PC-3 (cell line): Measurements from ENCODE around the gene CD4. TPM values are rescaled to one million over a fixed set of nuclear protein-coding genes. Genes with fewer than 3 reads are reported as not detected.

Experiments
- ATAC-seq: fragments of 200-7000 bp; cut with Tn5 transposase; 2 replicates; pipeline ENCODE4 v1.9.1; 2020; ENCODE audit warnings: mild to moderate bottlenecking, moderate library complexity
- BruUV-seq: library from RNA; stranded (reverse); fragments of 400-500 nt; replicated peaks from 2 replicates; lab custom pipeline; 2021; lab: Mats Ljungman, UMichigan
- CTCF ChIA-PET: fragments of 300-600 bp; sonication (Branson Sonifier 250); formaldehyde crosslinking; loops from one replicate; lab custom pipeline; 2022; ENCODE audit warnings: antibody characterized with exemption; lab: Charles Lee
- POLR2A ChIA-PET: fragments of 300-600 bp; sonication (Branson Sonifier 250); formaldehyde crosslinking; loops from one replicate; lab custom pipeline; 2022; ENCODE audit warnings: antibody characterized with exemption; ENCODE audit not compliant: unreplicated experiment; lab: Charles Lee
- DNase-seq: peaks from one replicate; pipeline ENCODE4 v3.0.0-alpha.2; 2015
- H2AFZ ChIP-seq: fragments of 300-600 bp; sonication (generic); 2 replicates; pipeline ENCODE4 v1.6.0; 2016; ENCODE audit warnings: antibody characterized with exemption, low read length
- H3F3A ChIP-seq: fragments of 300-600 bp; sonication (generic); one replicate; pipeline ENCODE4 v1.6.0; 2017; ENCODE audit warnings: antibody characterized with exemption, low read length, control low read depth, mild to moderate bottlenecking; ENCODE audit not compliant: unreplicated experiment
- H3K27ac ChIP-seq: fragments of 300-600 bp; sonication (generic); 2 replicates; pipeline ENCODE4 v1.5.1; 2016; ENCODE audit warnings: mild to moderate bottlenecking, low read length
- H3K27me3 ChIP-seq: fragments of 300-600 bp; sonication (generic); 2 replicates; pipeline ENCODE4 v1.6.1; 2016; ENCODE audit warnings: low read length, mixed read lengths
- H3K36me3 ChIP-seq: fragments of 300-600 bp; sonication (generic); 2 replicates; pipeline ENCODE4 v1.6.1; 2016; ENCODE audit warnings: low read depth, mixed run types, low read length, mixed read lengths
- H3K4me1 ChIP-seq: fragments of 300-600 bp; sonication (generic); 2 replicates; pipeline ENCODE4 v1.5.1; 2016; ENCODE audit warnings: low read length; ENCODE audit not compliant: insufficient read depth
- H3K4me2 ChIP-seq: fragments of 300-600 bp; sonication (generic); 2 replicates; pipeline ENCODE4 v1.6.0; 2016; ENCODE audit warnings: low read length
- H3K4me3 ChIP-seq: fragments of 300-600 bp; sonication (generic); 2 replicates; pipeline ENCODE4 v1.5.1; 2016; ENCODE audit warnings: mild to moderate bottlenecking, low read length, mixed read lengths
- H3K79me2 ChIP-seq: fragments of 300-600 bp; sonication (generic); 2 replicates; pipeline ENCODE4 v1.6.1; 2017; ENCODE audit warnings: low read length, mixed read lengths
- H3K9ac ChIP-seq: fragments of 300-600 bp; sonication (generic); 2 replicates; pipeline ENCODE4 v1.6.0; 2016; ENCODE audit warnings: mild to moderate bottlenecking, low read length
- H3K9me2 ChIP-seq: fragments of 300-600 bp; sonication (generic); replicated peaks from 2 replicates; pipeline ENCODE4 v1.6.1; 2016; ENCODE audit warnings: mixed run types, low read length, mixed read lengths
- H3K9me3 ChIP-seq: fragments of 300-600 bp; sonication (generic); 2 replicates; pipeline ENCODE4 v1.6.1; 2016; ENCODE audit warnings: low read length, mixed read lengths
- H4K20me1 ChIP-seq: fragments of 300-600 bp; sonication (generic); 2 replicates; pipeline ENCODE4 v1.6.1; 2016; ENCODE audit warnings: low read length, mixed read lengths
- EZH2 ChIP-seq: fragments of 300-600 bp; sonication (generic); IDR thresholded peaks from one replicate; pipeline ENCODE4 v1.6.1; 2017; ENCODE audit warnings: antibody characterized with exemption, mild to moderate bottlenecking, low read length; ENCODE audit not compliant: unreplicated experiment
- EZH2phosphoT487 ChIP-seq: fragments of 300-600 bp; sonication (generic); IDR thresholded peaks from 2 replicates; pipeline ENCODE4 v1.6.1; 2018; ENCODE audit warnings: mild to moderate bottlenecking, antibody characterized with exemption, low read length, borderline replicate concordance
- intact Hi-C: fragments of 100-400 bp; cut with micrococcal nuclease; formaldehyde crosslinking; loops from 2 replicates; pipeline ENCODE4 v1.9.0; 2023
- total RNA-seq: library from RNA; depleted of rRNA; stranded (reverse); fragments of >200 nt; gene quantifications from 2 replicates; pipeline ENCODE4 v1.2.3, GENCODE V29; 2014
- TF ChIP-seq, protein P1 (sequence below): fragments of 300-600 bp; sonication (generic); conservative IDR thresholded peaks from 2 replicates; pipeline ENCODE4 v1.5.1; 2017; ENCODE audit warnings: antibody characterized with exemption, low read depth, mild to moderate bottlenecking, low read length

CD4 gene
- total RNA-seq, 1 experiment from 2014 or later = not detected

DNA sequence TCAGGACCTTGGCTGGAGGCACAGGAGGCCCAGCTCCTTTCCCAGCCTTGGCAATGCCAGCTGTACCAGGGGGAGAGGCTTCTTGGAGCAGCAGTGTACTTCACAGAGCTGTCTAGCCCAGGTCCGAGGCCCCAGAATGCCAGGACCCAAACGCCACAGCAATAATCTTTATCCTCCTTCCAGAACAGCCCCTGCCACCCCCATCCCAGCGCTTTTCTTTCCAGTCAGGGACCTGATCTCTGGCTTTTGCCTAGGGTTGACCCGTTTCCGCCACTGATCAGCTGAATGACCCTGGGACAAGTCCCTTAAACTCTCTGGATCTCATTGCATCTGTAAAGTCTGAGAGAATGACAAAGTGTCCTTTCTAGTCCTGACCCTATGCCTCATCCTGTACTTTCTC is 11.9 kb upstream of the CD4 start:
- Histone ChIP-seq H3K4me2 (no peak overlapping the region), H3K9me2 (no peaks in the 10 kb centered on the region), H3K36me3 (no peaks in the 10 kb centered on the region), H4K20me1 (no peaks in the 10 kb centered on the region), H3F3A (no peaks in the 10 kb centered on the region), H3K27me3 (no peaks in the 10 kb centered on the region), H3K79me2 (no peaks in the 10 kb centered on the region), H3K9ac (no peak overlapping the region), H3K27ac (no peak overlapping the region), H3K9me3 (no peaks in the 10 kb centered on the region), H2AFZ (no peak overlapping the region), H3K4me3 (no peak overlapping the region), H3K4me1 (peaks cover 4% of the 10 kb centered on the region; the same call in 1 of the 2 replicates)
- BruUV-seq = no TSS peak
- intact Hi-C loops = no loop called here
- CTCF ChIA-PET = no interaction called here
- POLR2A ChIA-PET = no interaction called here
- no peak for ATAC-seq
- no peak for DNase-seq
- TF ChIP-seq EZH2phosphoT487 (no peak), EZH2 (no peak)
- TF ChIP-seq, protein P1, sequence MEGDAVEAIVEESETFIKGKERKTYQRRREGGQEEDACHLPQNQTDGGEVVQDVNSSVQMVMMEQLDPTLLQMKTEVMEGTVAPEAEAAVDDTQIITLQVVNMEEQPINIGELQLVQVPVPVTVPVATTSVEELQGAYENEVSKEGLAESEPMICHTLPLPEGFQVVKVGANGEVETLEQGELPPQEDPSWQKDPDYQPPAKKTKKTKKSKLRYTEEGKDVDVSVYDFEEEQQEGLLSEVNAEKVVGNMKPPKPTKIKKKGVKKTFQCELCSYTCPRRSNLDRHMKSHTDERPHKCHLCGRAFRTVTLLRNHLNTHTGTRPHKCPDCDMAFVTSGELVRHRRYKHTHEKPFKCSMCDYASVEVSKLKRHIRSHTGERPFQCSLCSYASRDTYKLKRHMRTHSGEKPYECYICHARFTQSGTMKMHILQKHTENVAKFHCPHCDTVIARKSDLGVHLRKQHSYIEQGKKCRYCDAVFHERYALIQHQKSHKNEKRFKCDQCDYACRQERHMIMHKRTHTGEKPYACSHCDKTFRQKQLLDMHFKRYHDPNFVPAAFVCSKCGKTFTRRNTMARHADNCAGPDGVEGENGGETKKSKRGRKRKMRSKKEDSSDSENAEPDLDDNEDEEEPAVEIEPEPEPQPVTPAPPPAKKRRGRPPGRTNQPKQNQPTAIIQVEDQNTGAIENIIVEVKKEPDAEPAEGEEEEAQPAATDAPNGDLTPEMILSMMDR = no peak

- TF ChIP-seq EZH2 (no peak), EZH2phosphoT487 (no peak)
- TF ChIP-seq, protein P1 = no peak
- BruUV-seq = no TSS peak
- intact Hi-C loops = no loop called here
- DNase-seq (no peak), ATAC-seq (peak; percentile 6; the same call in 1 of the 2 replicates)
- Histone ChIP-seq H3K27ac (no peak overlapping the region), H3K4me2 (peak overlapping the region; percentile 87), H2AFZ (peak overlapping the region; percentile 85), H3K4me3 (peak overlapping the region; percentile 68), H3K36me3 (no peaks in the 10 kb centered on the region), H3K4me1 (peaks cover 4% of the 10 kb centered on the region; the same call in 1 of the 2 replicates), H3K9me3 (no peaks in the 10 kb centered on the region), H3F3A (no peaks in the 10 kb centered on the region), H3K9ac (0 out of 2 replicates have a peak overlapping the region, but pooled peaks have one; percentile 41), H3K9me2 (no peaks in the 10 kb centered on the region), H4K20me1 (no peaks in the 10 kb centered on the region), H3K27me3 (no peaks in the 10 kb centered on the region), H3K79me2 (no peaks in the 10 kb centered on the region)
- ChIA-PET POLR2A (interaction anchor here (0.6 to 1.0 kb wide), 2 partner anchors 24 to 89 kb away, joined by 7 to 16 read pairs; partner anchors contain the start of gene ZNF384), CTCF (interaction anchor here (0.6 kb wide), 5 partner anchors 11 to 91 kb away, joined by 4 to 10 read pairs (median 6); no protein-coding TSS in a partner anchor)
Measured at GRCh38 chr12:6778217-6778573, 11.1 kb upstream of the CD4 start.
